Body of pancreas (tissue), 4 donors: ENCODE data around the gene ZNF770.

ENCODE experiments used
- CTCF ChIP-seq, 7 experiments: fragments of 450-650 bp in 4 of 7; fragments of 200-600 bp in 3 of 7; sonication (generic) in 3 of 7; IDR thresholded peaks; one replicate each; pipeline ENCODE4 v1.5.1; 2016 to 2019; ENCODE audit warnings: antibody characterized with exemption in 7 of 7
- POLR2A ChIP-seq, 3 donors: fragments of 450-650 bp; IDR thresholded peaks; one replicate each; pipeline ENCODE4 v1.6.1; 2016; ENCODE audit warnings: antibody characterized with exemption in 3 of 3, mild to moderate bottlenecking in 2 of 3

GRCh38 chr15:35003928-35004327, 15.8 kb upstream of the ZNF770 start:
- TF ChIP-seq CTCF (IDR thresholded peaks at IDR 0.05) (no peak), POLR2A (IDR thresholded peaks at IDR 0.05) (no peak)
